ENCODE measurements around the gene ZSWIM7.

The ZSWIM7 gene

GRCh38 chr17:15928286-15928785, 71.2 kb downstream of the ZSWIM7 start:
- no peak for DNase-seq
